Sigmoid colon (tissue), 4 donors: ENCODE data around the gene P2RY12.

ENCODE experiments used
- POLR2AphosphoS5 ChIP-seq, 4 donors: sonication (generic); formaldehyde crosslinking; IDR thresholded peaks; one replicate each; pipeline ENCODE4 v1.6.1; 2017; ENCODE audit warnings: antibody characterized with exemption in 4 of 4
- TF ChIP-seq, protein P1 (sequence below), 4 experiments: fragments of 450-650 bp in 3 of 4; fragments of 200-600 bp in 1 of 4; IDR thresholded peaks; one replicate each; pipeline ENCODE4 v1.5.1; 2016 to 2019; ENCODE audit warnings: antibody characterized with exemption in 4 of 4, mild to moderate bottlenecking in 3 of 4, moderate library complexity in 2 of 4

DNA sequence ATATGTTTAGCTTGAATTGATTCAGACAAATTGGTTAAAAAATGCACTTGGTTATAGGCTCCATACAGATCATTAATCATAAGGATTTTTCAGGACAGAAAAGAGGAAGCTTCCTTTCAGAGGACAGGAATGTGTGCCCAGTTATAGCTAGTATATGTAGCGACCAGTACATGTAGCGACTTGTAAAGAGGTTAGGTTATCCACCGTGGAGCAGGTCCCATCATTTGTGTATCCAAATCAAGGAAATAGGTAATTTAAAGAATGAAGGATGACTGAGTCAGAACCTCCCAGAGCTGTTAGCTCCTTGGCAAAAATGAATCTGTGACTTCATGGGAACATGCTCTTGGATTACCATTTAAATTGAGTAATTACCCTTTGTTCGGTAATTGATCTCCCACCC lies 15.8 kb upstream of the P2RY12 start:
- TF ChIP-seq, protein P1, sequence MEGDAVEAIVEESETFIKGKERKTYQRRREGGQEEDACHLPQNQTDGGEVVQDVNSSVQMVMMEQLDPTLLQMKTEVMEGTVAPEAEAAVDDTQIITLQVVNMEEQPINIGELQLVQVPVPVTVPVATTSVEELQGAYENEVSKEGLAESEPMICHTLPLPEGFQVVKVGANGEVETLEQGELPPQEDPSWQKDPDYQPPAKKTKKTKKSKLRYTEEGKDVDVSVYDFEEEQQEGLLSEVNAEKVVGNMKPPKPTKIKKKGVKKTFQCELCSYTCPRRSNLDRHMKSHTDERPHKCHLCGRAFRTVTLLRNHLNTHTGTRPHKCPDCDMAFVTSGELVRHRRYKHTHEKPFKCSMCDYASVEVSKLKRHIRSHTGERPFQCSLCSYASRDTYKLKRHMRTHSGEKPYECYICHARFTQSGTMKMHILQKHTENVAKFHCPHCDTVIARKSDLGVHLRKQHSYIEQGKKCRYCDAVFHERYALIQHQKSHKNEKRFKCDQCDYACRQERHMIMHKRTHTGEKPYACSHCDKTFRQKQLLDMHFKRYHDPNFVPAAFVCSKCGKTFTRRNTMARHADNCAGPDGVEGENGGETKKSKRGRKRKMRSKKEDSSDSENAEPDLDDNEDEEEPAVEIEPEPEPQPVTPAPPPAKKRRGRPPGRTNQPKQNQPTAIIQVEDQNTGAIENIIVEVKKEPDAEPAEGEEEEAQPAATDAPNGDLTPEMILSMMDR (IDR thresholded peaks at IDR 0.05) = no peak
- no peak for TF ChIP-seq POLR2AphosphoS5 (IDR thresholded peaks at IDR 0.05)
